ENCODE measurements around the gene C4orf50. TPM values are rescaled to one million over a fixed set of nuclear protein-coding genes. Genes with fewer than 3 reads are reported as not detected.

The C4orf50 gene
- total and polyA plus RNA-seq, 2 donors (not counting 1 experiment from before 2014, with no cell fraction given) = 0.02 TPM; not detected in 1

DNA sequence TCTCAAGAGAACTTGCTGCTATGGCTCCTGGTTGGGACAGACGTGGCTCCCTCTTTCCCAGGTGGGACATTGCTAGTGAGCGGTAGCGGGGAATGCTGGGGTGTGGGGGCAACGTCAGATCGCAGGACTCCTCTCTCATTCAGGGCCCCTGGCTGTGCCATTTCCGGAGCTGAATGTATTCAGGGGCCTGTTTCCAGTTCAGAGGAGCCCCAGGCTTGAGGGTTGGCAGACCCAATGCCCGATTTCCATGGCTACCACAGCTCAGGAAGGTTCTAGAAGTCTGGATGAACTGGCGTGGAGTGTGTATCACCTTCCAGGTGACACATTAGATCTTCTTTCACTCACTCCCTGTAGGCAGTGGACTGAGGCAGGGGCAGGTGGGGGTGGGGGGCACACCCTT is 99.2 kb downstream of the C4orf50 start:
- H3K4me3 ChIP-seq (ENCODE audit: control extremely low read depth in 1 of 5, extremely low read depth in 1 of 5, insufficient read depth in 1 of 5, low read depth in 2 of 5, low read length in 4 of 5) = no peak overlapping the region
- H3K27ac ChIP-seq (ENCODE audit: low read length in 2 of 2) = no peak overlapping the region
- H4K20me1 ChIP-seq (ENCODE audit: control insufficient read depth, insufficient read depth, low read length, poor library complexity, severe bottlenecking) = no peaks in the 10 kb centered on the region
- ChIA-PET POLR2A (no interaction called here), CTCF (no interaction called here)
- ATAC-seq (ENCODE audit: low read depth) (no peak), DNase-seq (no peak)
- H3K9me3 ChIP-seq (ENCODE audit: control extremely low read depth in 1 of 3, control insufficient read depth in 2 of 3, insufficient read depth in 1 of 3, low read length in 2 of 3) = peaks cover 0 to 16% (median 0%) of the 10 kb centered on the region in 3 donors
- WGBS (ENCODE audit: insufficient coverage) = 85% methylated on average over 6 of the region's 8 CpGs
- no peak overlapping the region for H2AFZ ChIP-seq (ENCODE audit: insufficient read depth, low read depth, low read length, poor library complexity, severe bottlenecking)
- intact Hi-C loops (cut with micrococcal nuclease) = no loop called here
- no peak for TF ChIP-seq EZH2 (IDR thresholded peaks at IDR 0.05; ENCODE audit: borderline replicate concordance, insufficient read depth, low read depth, low read length, poor library complexity, severe bottlenecking)
- TF ChIP-seq, protein P1, sequence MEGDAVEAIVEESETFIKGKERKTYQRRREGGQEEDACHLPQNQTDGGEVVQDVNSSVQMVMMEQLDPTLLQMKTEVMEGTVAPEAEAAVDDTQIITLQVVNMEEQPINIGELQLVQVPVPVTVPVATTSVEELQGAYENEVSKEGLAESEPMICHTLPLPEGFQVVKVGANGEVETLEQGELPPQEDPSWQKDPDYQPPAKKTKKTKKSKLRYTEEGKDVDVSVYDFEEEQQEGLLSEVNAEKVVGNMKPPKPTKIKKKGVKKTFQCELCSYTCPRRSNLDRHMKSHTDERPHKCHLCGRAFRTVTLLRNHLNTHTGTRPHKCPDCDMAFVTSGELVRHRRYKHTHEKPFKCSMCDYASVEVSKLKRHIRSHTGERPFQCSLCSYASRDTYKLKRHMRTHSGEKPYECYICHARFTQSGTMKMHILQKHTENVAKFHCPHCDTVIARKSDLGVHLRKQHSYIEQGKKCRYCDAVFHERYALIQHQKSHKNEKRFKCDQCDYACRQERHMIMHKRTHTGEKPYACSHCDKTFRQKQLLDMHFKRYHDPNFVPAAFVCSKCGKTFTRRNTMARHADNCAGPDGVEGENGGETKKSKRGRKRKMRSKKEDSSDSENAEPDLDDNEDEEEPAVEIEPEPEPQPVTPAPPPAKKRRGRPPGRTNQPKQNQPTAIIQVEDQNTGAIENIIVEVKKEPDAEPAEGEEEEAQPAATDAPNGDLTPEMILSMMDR (IDR thresholded peaks at IDR 0.05) = no peak
- no peak overlapping the region for H3K27ac Mint-ChIP-seq
- no peak overlapping the region for H3K4me3 Mint-ChIP-seq
- H3K27me3 Mint-ChIP-seq = peaks cover 23% of the 10 kb centered on the region
- H3K36me3 ChIP-seq (replicated peaks in 1 of 2; ENCODE audit: control extremely low read depth in 1 of 2, control insufficient read depth in 1 of 2, extremely low read depth in 1 of 2, insufficient read depth in 2 of 2, low read length in 1 of 2) = no peaks in the 10 kb centered on the region
- H3K4me1 ChIP-seq (ENCODE audit: control insufficient read depth in 2 of 2, insufficient read depth in 2 of 2, low read length in 2 of 2) = peaks cover 4 to 17% of the 10 kb centered on the region in 2 donors
- no peaks in the 10 kb centered on the region for H3K9me3 Mint-ChIP-seq (ENCODE audit: insufficient read depth)
- peaks cover 11% of the 10 kb centered on the region for H3K4me1 Mint-ChIP-seq
- no peak overlapping the region for H3K4me2 ChIP-seq (replicated peaks; ENCODE audit: low read depth, low read length, poor library complexity, severe bottlenecking)
- peaks cover 0 to 10% (median 2%) of the 10 kb centered on the region in 4 experiments for H3K27me3 ChIP-seq (replicated peaks in 1 of 4; ENCODE audit: control extremely low read depth in 1 of 4, control insufficient read depth in 3 of 4, insufficient read depth in 4 of 4, low read length in 3 of 4)
- H3K9ac ChIP-seq (ENCODE audit: low read length) = no peak overlapping the region
- no peaks in the 10 kb centered on the region for H3K79me2 ChIP-seq (ENCODE audit: control insufficient read depth, insufficient read depth, low read length)

DNA sequence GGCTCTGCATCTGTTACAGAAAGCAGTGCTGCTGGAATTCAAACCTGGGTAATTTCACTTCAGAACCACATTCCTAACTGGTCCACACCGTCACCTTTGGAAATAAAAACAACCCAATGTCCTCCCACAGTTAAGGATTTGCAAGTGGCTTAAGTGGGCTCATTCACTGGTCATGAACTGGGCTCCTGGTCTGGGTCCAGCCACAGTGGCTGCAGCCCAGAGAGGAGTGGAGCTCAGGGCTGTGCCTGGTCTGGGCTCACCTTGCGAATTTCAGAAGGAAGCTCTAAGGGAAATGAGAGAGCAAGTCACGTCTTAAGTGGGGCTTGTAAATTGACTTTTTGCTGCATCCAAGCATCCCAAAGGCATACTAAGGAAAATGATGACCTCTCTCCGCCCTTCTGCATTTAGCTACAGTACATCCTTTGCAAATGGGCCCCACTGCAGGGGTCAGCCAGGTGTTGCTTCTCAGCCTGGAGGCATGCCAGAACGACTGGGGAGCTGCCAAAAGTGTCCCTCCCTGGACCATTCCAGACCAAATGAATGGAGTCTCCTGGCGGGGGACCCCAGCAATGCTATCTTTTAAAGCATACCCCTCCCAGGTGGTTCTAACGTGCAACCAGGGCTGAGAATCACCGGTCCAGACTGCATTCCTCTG is 99.8 kb downstream of the C4orf50 start:
- intact Hi-C loops (cut with micrococcal nuclease) = no loop called here
- Histone ChIP-seq H3K27me3 (replicated peaks in 1 of 4; ENCODE audit: control extremely low read depth in 1 of 4, control insufficient read depth in 3 of 4, insufficient read depth in 4 of 4, low read length in 3 of 4) (peaks cover 0 to 10% (median 2%) of the 10 kb centered on the region in 4 experiments), H3K4me1 (ENCODE audit: control insufficient read depth in 2 of 2, insufficient read depth in 2 of 2, low read length in 2 of 2) (peaks cover 4 to 17% of the 10 kb centered on the region in 2 donors), H3K4me2 (replicated peaks; ENCODE audit: low read depth, low read length, poor library complexity, severe bottlenecking) (no peak overlapping the region), H3K4me3 (ENCODE audit: control extremely low read depth in 1 of 5, extremely low read depth in 1 of 5, insufficient read depth in 1 of 5, low read depth in 2 of 5, low read length in 4 of 5) (no peak overlapping the region), H3K9me3 (ENCODE audit: control extremely low read depth in 1 of 3, control insufficient read depth in 2 of 3, insufficient read depth in 1 of 3, low read length in 2 of 3) (peaks cover 0 to 16% (median 0%) of the 10 kb centered on the region in 3 donors), H2AFZ (ENCODE audit: insufficient read depth, low read depth, low read length, poor library complexity, severe bottlenecking) (no peak overlapping the region), H4K20me1 (ENCODE audit: control insufficient read depth, insufficient read depth, low read length, poor library complexity, severe bottlenecking) (no peaks in the 10 kb centered on the region), H3K36me3 (replicated peaks in 1 of 2; ENCODE audit: control extremely low read depth in 1 of 2, control insufficient read depth in 1 of 2, extremely low read depth in 1 of 2, insufficient read depth in 2 of 2, low read length in 1 of 2) (no peaks in the 10 kb centered on the region), H3K79me2 (ENCODE audit: control insufficient read depth, insufficient read depth, low read length) (no peaks in the 10 kb centered on the region), H3K9ac (ENCODE audit: low read length) (no peak overlapping the region), H3K27ac (ENCODE audit: low read length in 2 of 2) (no peak overlapping the region)
- POLR2A ChIA-PET = no interaction called here
- H3K4me1 Mint-ChIP-seq = peaks cover 11% of the 10 kb centered on the region
- 66% methylated on average over 8 of the region's 8 CpGs for WGBS (ENCODE audit: insufficient coverage)
- no peak overlapping the region for H3K4me3 Mint-ChIP-seq
- peaks cover 21% of the 10 kb centered on the region for H3K27me3 Mint-ChIP-seq
- DNase-seq (no peak), ATAC-seq (ENCODE audit: low read depth) (no peak)
- CTCF ChIA-PET = no interaction called here
- H3K9me3 Mint-ChIP-seq (ENCODE audit: insufficient read depth) = no peaks in the 10 kb centered on the region
- no peak overlapping the region for H3K27ac Mint-ChIP-seq
- TF ChIP-seq EZH2 (IDR thresholded peaks at IDR 0.05; ENCODE audit: borderline replicate concordance, insufficient read depth, low read depth, low read length, poor library complexity, severe bottlenecking) = no peak
- TF ChIP-seq, protein P1 (IDR thresholded peaks at IDR 0.05) = no peak
